MM.1S (cell line): ENCODE measurements around the gene PAPLN.

ENCODE experiments used
- EZH2 ChIP-seq: fragments of 300-600 bp; sonication (generic); optimal IDR thresholded peaks from 2 replicates; pipeline ENCODE3; 2017; ENCODE audit warnings: low read depth, mild to moderate bottlenecking, antibody characterized with exemption, low read length, mixed read lengths
- TF ChIP-seq, protein P1 (sequence below): fragments of 300-600 bp; sonication (generic); IDR thresholded peaks from 2 replicates; pipeline ENCODE4 v1.5.1; 2016; ENCODE audit warnings: antibody characterized with exemption, low read length, mixed read lengths

DNA sequence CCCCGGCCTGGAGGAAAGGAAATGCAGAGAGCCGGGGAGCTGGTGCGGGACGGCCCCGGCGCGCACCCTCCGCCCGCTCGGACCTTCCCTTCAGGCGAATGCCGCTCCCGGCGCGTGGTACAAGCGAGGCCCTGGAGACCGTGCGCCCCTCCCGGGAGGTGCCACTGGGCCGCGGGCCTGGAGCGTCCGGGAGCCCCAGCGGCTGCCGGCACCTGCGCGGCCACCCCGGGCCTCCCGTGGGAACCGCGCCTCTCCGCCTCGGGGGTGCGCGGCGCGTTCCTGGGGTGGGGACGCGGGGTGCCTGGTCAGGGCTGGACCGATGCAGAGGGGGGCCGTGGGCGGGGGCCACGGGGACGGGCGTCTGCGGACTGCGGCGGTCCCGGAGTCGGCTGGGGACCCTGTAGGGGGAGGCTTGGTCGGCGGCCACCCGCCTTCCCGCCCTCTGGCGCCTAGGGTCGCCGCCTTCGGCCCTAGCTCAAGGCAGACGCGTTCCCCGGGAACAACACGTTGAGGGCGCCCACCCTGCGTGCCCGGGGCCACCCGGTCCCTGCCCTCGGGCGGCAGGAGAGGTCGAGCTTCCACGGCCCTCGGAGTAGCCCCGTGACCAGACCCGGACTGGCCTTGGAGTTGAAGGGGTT, 599 bp downstream of the PAPLN start:
- TF ChIP-seq, protein P1, sequence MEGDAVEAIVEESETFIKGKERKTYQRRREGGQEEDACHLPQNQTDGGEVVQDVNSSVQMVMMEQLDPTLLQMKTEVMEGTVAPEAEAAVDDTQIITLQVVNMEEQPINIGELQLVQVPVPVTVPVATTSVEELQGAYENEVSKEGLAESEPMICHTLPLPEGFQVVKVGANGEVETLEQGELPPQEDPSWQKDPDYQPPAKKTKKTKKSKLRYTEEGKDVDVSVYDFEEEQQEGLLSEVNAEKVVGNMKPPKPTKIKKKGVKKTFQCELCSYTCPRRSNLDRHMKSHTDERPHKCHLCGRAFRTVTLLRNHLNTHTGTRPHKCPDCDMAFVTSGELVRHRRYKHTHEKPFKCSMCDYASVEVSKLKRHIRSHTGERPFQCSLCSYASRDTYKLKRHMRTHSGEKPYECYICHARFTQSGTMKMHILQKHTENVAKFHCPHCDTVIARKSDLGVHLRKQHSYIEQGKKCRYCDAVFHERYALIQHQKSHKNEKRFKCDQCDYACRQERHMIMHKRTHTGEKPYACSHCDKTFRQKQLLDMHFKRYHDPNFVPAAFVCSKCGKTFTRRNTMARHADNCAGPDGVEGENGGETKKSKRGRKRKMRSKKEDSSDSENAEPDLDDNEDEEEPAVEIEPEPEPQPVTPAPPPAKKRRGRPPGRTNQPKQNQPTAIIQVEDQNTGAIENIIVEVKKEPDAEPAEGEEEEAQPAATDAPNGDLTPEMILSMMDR: no peak
- no peak for TF ChIP-seq EZH2
